Measurements from ENCODE around the gene PNKD. TPM values are rescaled to one million over a fixed set of nuclear protein-coding genes. Genes with fewer than 3 reads are reported as not detected.

The PNKD gene
- polyA plus RNA-seq (2012; ENCODE audit: insufficient read depth, insufficient read length, low read depth) = 212 TPM

GRCh38 chr2:218269900-218270720 is at the start of gene PNKD, which contains the start of gene AAMP:
Gene PNKD (plus strand): TSS chr2:218270519. CDS start chr2:218270536, 17 bp downstream.
Gene AAMP (minus strand): TSS chr2:218270137. CDS start chr2:218270086, 51 bp downstream.
- peak; percentile 100 for DNase-seq
- Histone ChIP-seq H3K9me3 (no peaks in the 10 kb centered on the region), H3K4me1 (no peaks in the 10 kb centered on the region), H3K36me3 (peaks cover 14% of the 10 kb centered on the region), H3K27me3 (no peaks in the 10 kb centered on the region), H3K4me3 (ENCODE audit: low read depth, low read length) (peak within 1 kb of the TSS; percentile 99)
- no peak; the same call in 1 of the 2 replicates for TF ChIP-seq CTCF (IDR thresholded peaks at IDR 0.05; ENCODE audit: low read depth, low read length)

- Histone ChIP-seq H3K4me1 (peaks cover 15% of the 10 kb centered on the region), H3K27me3 (no peaks in the 10 kb centered on the region), H3K36me3 (peaks cover 18% of the 10 kb centered on the region), H3K4me3 (ENCODE audit: low read depth, low read length) (no peak overlapping the region), H3K9me3 (no peaks in the 10 kb centered on the region)
- no peak for DNase-seq
- TF ChIP-seq CTCF (IDR thresholded peaks at IDR 0.05; ENCODE audit: low read depth, low read length) = no peak
Observed at GRCh38 chr2:218221000-218221399, 49.3 kb upstream of the PNKD start.

GRCh38 chr2:218223046-218223445 is 47.3 kb upstream of the PNKD start:
- TF ChIP-seq CTCF (IDR thresholded peaks at IDR 0.05; ENCODE audit: low read depth, low read length) = no peak
- peaks cover 31% of the 10 kb centered on the region for H3K36me3 ChIP-seq
- H3K4me1 ChIP-seq = peaks cover 15% of the 10 kb centered on the region
- H3K4me3 ChIP-seq (ENCODE audit: low read depth, low read length) = no peak overlapping the region
- H3K27me3 ChIP-seq = no peaks in the 10 kb centered on the region
- peak; percentile 32 for DNase-seq
- no peaks in the 10 kb centered on the region for H3K9me3 ChIP-seq

GRCh38 chr2:218224186-218224585 is 46.1 kb upstream of the PNKD start:
- Histone ChIP-seq H3K9me3 (no peaks in the 10 kb centered on the region), H3K4me1 (peaks cover 15% of the 10 kb centered on the region), H3K36me3 (peaks cover 42% of the 10 kb centered on the region), H3K4me3 (ENCODE audit: low read depth, low read length) (no peak overlapping the region), H3K27me3 (no peaks in the 10 kb centered on the region)
- TF ChIP-seq CTCF (IDR thresholded peaks at IDR 0.05; ENCODE audit: low read depth, low read length) = no peak
- DNase-seq = no peak

- no peak for DNase-seq
- no peak for TF ChIP-seq CTCF (IDR thresholded peaks at IDR 0.05; ENCODE audit: low read depth, low read length)
- Histone ChIP-seq H3K4me1 (peaks cover 4% of the 10 kb centered on the region), H3K4me3 (ENCODE audit: low read depth, low read length) (no peak overlapping the region), H3K9me3 (no peaks in the 10 kb centered on the region), H3K27me3 (no peaks in the 10 kb centered on the region), H3K36me3 (peaks cover 53% of the 10 kb centered on the region)
Observed at GRCh38 chr2:218226903-218227302, 43.4 kb upstream of the PNKD start.

Data from BE2C (cell line).